Activated T-helper 1 cell treated with anti-CD3 and anti-CD28 coated beads, Interleukin-12 subunit alpha, Interleukin-12 subunit beta, Interleukin-2, Interleukin-4 antibody, amounts not matched to agents 30 ng/mL and 10 ng/mL and 1 ng/mL, durations not matched to agents 14 hours and 24 hours and 36 hours (primary cell): ENCODE measurements around the gene YKT6. TPM values are rescaled to one million over a fixed set of nuclear protein-coding genes. Genes with fewer than 3 reads are reported as not detected.

Source experiments
- DNase-seq: peaks from one replicate; pipeline ENCODE4 v3.0.0; 2021; ENCODE audit warnings: low spot score
- H3K27ac Mint-ChIP-seq: one replicate; pipeline ENCODE4 v1.8.0; 2021; ENCODE audit warnings: mild to moderate bottlenecking, mixed read lengths
- H3K27me3 Mint-ChIP-seq: one replicate; pipeline ENCODE4 v1.8.0; 2022; ENCODE audit warnings: mild to moderate bottlenecking, moderate library complexity, mixed read lengths; ENCODE audit not compliant: insufficient read depth
- H3K36me3 Mint-ChIP-seq: one replicate; pipeline ENCODE4 v1.8.0; 2021; ENCODE audit warnings: low read depth, mixed read lengths
- H3K4me1 Mint-ChIP-seq: one replicate; pipeline ENCODE4 v1.8.0; 2021; ENCODE audit warnings: low read depth, mixed read lengths
- H3K4me3 Mint-ChIP-seq: one replicate; pipeline ENCODE4 v1.8.0; 2021; ENCODE audit warnings: mild to moderate bottlenecking, moderate library complexity, mixed read lengths
- H3K9me3 Mint-ChIP-seq: one replicate; pipeline ENCODE4 v1.8.0; 2021; ENCODE audit warnings: mixed read lengths
- intact Hi-C: fragments of 100-400 bp; cut with micrococcal nuclease; formaldehyde crosslinking; loops from one replicate; pipeline ENCODE4 v1.15.1; 2024
- total RNA-seq: library from RNA; stranded (reverse); gene quantifications from 2 replicates; pipeline ENCODE4 v1.2.3, GENCODE V29; 2022

Gene YKT6
- total RNA-seq, 1 donor from 2014 or later: 92.1 TPM

DNA sequence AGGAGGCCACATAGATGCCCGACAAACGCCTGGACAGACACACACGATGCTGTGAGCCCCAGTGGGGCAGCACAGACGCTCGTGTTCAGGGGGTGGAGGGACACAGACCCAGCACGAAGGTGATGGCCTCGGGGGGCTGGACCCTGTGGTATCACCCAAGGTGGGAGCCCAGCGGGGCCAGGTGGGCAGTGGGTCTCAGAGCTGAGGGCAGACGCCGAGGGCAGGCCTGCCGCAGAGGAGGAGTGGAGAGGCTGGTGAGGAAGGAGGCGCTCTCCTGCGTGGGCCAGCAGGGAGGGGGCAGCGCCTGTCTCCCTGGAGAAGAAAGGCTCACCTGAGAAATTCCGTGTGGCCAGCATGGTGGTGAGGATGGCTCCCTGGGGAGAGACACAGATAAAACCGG lies 39.6 kb downstream of the YKT6 start:
- intact Hi-C loops: loop anchor here (5.0 kb wide), 1 partner anchor 222 kb away; no protein-coding TSS in a partner anchor
- Mint-ChIP-seq H3K4me3 (no peak overlapping the region), H3K9me3 (no peaks in the 10 kb centered on the region), H3K27ac (no peak overlapping the region), H3K27me3 (no peaks in the 10 kb centered on the region), H3K4me1 (no peaks in the 10 kb centered on the region), H3K36me3 (no peaks in the 10 kb centered on the region)
- no peak for DNase-seq

DNA sequence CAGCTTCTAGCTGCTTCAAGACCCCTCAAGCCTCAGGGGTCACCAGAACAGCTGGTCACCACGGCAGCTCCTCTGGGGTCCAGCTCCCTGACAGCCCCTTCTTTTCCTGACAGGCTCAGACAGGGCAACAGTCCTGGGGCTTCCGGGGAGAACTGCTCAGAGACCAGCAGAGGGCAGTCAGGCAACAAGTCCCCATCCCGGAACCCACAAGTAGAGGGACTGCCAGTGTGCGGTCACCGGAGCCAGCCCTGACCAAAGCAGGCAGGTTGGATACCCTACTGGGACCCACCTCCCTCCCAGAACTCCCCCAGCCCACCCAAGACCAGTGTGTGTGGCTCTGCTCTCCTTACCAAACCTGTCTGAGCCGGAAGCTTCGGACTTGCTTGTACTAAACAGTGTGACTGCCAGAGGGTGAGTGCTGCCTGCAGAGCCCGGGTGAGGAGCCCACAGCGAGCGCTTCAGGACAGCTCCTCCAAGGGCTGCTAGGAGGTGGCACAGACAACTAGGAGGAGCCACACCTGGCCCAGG lies 40.3 kb downstream of the YKT6 start:
- no peaks in the 10 kb centered on the region for H3K9me3 Mint-ChIP-seq
- no peaks in the 10 kb centered on the region for H3K4me1 Mint-ChIP-seq
- H3K27ac Mint-ChIP-seq: peak overlapping the region; percentile 4
- no peaks in the 10 kb centered on the region for H3K27me3 Mint-ChIP-seq
- peak; percentile 46 for DNase-seq
- intact Hi-C loops: loop anchor here (1.0 to 5.0 kb wide), 5 partner anchors 17 to 324 kb away; no protein-coding TSS in a partner anchor
- H3K4me3 Mint-ChIP-seq: no peak overlapping the region
- H3K36me3 Mint-ChIP-seq: no peaks in the 10 kb centered on the region

DNA sequence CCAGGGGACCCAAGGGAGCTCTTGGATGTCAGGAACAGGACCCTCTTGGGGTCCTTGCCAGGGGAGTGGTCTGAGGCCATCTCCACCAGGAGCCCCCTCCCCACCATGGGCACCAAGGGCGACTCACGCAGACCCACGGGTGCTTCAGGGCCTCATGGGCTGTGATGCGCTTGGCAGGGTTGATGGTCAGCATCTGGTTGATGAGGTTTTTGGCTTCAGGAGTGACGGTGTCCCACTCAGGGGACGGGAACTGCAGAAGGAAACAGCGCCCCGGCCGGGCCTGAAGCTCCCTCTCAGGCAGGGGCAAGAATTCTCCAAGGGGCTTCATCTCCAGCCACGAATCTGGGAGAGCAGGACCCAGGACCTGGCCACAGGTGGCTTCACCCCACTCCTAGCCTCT lies 41.3 kb downstream of the YKT6 start:
- no peak overlapping the region for H3K4me3 Mint-ChIP-seq
- no peaks in the 10 kb centered on the region for H3K4me1 Mint-ChIP-seq
- no peak overlapping the region for H3K27ac Mint-ChIP-seq
- no peaks in the 10 kb centered on the region for H3K36me3 Mint-ChIP-seq
- H3K9me3 Mint-ChIP-seq: no peaks in the 10 kb centered on the region
- no peak for DNase-seq
- no peaks in the 10 kb centered on the region for H3K27me3 Mint-ChIP-seq
- intact Hi-C loops: loop anchor here (5.0 kb wide), 1 partner anchor 220 kb away; no protein-coding TSS in a partner anchor

DNA sequence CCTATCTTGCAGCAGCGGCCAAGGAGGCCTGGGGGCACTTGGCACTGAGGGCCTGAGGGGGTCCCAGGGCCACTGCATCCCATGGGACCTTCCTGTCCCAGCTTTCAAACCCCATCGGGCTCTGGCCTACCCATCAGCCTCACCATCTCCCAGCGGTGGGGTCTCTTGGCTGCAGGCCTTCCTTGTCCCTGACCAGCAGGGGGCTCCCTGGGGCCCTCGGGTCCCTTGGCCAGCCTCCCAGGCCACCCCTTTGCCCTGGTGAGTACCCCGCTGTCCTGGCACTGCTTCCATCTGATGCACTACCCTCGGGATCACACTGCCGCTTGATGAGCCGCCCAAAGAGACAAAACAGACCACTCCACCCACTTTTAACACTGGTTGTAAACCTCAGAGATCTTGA lies 43.5 kb downstream of the YKT6 start:
- no peaks in the 10 kb centered on the region for H3K27me3 Mint-ChIP-seq
- H3K4me3 Mint-ChIP-seq: no peak overlapping the region

DNA sequence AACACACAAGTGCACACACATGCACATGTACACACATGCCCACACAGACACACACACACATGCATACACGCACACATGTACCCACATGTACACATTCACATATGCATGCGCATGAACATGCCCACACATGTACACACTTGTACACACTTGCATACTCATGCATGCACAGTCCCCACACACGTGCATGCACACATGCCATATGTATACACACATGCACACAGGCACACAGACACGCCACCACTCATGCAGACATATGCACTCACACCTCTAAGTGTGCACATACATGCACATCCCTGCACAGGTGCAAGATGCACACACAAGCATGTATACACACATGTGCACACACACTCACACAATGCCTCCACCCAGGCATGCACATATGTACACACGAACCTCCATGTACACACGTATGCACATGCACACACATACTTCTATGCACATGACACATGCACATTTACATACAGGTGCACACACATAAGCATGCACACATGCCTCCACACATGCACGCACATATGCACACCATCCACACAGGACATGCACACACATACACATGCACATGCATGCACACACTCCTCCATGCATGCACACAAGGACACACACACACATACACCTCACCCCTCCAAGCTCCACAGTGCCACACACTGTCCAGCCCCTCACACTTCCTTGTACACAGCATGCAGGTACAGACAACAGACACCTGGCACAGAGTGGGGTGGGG lies 45.8 kb downstream of the YKT6 start:
- H3K27ac Mint-ChIP-seq: no peak overlapping the region
- H3K4me3 Mint-ChIP-seq: no peak overlapping the region
- intact Hi-C loops: no loop called here
- no peak for DNase-seq
- H3K9me3 Mint-ChIP-seq: no peaks in the 10 kb centered on the region
- no peaks in the 10 kb centered on the region for H3K4me1 Mint-ChIP-seq
- H3K27me3 Mint-ChIP-seq: no peaks in the 10 kb centered on the region
- H3K36me3 Mint-ChIP-seq: no peaks in the 10 kb centered on the region

More for the DNA sequence above, 43.5 kb downstream of the YKT6 start:
- DNase-seq: no peak
- no peaks in the 10 kb centered on the region for H3K4me1 Mint-ChIP-seq
- H3K36me3 Mint-ChIP-seq: no peaks in the 10 kb centered on the region
- no peak overlapping the region for H3K27ac Mint-ChIP-seq
- intact Hi-C loops: loop anchor here (5.0 kb wide), 1 partner anchor 218 kb away; no protein-coding TSS in a partner anchor
- H3K9me3 Mint-ChIP-seq: no peaks in the 10 kb centered on the region

DNA sequence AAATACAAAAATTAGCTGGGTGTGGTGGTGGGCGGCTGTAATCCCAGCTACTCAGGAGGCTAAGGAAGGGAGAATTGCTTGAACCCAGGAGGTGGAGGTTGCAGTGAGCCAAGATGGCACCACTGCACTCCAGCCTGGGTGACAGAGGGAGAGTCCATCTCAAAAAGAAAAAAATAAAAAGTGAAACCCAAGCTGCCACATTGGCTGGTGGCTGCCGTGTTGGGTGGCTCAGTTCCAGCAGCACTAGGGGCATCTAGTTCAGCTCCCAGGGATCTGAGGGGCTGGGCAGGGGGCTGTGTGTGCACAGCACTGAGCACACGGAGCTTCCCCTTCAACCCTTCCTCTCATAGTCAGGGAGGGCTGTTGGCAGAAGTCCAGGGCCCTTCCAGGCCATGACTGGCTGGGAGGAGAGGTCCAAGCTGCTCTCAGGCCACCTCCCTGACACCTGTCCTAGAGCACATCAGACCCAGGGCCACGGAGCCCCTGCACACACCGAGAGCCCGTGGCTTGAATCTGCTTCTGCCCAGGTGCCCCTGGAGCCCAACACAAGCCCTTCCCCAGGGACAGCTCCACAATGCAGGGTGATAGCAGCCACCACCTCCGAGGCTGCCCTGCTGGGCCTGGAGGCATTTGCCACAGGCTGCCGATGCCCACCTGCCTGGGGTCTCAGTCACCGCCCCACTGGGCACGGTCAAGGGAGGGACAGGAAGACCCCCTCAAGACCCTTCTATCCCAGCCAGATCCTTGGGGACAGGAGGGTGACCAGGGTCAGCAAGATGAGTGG lies 47.3 kb downstream of the YKT6 start:
- no peak for DNase-seq
- Mint-ChIP-seq H3K9me3 (no peaks in the 10 kb centered on the region), H3K4me3 (no peak overlapping the region), H3K4me1 (no peaks in the 10 kb centered on the region), H3K27ac (no peak overlapping the region), H3K36me3 (no peaks in the 10 kb centered on the region), H3K27me3 (no peaks in the 10 kb centered on the region)
- intact Hi-C loops: no loop called here

DNA sequence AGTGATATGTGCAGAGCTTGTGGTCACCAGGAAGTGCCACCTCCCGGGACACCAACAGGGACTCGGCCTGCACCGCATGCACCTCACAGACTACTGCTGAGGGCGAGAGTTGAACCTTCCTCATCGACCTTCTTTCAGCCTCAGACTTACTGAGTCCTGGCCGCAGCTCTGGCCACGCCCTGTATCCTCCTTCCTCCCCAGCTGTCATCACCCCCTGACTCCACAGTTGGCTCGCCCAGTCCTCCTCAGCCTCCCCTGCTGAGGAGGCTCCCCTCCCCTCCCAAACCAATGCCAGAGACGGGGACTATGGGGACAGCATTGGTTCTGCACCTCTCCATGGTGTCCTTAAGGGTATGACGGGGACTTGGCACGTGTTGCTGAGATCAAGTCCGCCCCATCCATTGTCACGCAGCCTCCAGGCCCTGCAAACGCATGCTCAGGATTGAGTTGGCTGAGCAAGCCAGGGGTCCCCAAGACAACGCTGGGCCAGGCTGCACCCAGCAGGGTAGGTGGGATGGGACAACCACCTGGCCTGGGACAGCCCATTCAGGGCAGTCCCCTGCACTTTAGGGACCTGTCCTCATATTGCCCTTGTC lies 49.0 kb downstream of the YKT6 start:
- H3K36me3 Mint-ChIP-seq: no peaks in the 10 kb centered on the region
- DNase-seq: no peak
- H3K4me3 Mint-ChIP-seq: no peak overlapping the region
- no peaks in the 10 kb centered on the region for H3K4me1 Mint-ChIP-seq
- intact Hi-C loops: no loop called here
- H3K9me3 Mint-ChIP-seq: no peaks in the 10 kb centered on the region
- H3K27me3 Mint-ChIP-seq: no peaks in the 10 kb centered on the region
- H3K27ac Mint-ChIP-seq: no peak overlapping the region

DNA sequence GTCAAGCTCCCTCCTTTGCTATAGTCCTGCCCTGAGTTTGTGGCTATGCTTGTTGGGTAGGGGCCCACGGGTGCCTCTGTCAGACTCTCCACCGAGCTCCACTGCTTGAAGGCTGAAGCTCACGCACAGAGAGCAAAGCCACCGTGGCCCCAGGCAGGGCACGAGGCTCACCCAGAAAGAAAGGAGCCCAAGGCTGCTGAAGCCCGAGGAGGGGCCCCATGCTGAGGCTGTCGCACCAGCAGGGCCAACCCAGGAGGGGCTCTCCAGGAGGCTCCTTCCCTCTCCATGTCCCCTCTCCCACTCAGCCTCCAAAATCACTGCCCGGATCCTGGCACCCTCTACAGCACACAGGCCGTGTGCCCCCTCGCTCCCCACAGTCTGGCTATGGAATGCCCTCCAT lies 50.5 kb downstream of the YKT6 start:
- no peaks in the 10 kb centered on the region for H3K27me3 Mint-ChIP-seq
- H3K9me3 Mint-ChIP-seq: no peaks in the 10 kb centered on the region
- no peak overlapping the region for H3K27ac Mint-ChIP-seq
- DNase-seq: no peak
- H3K4me1 Mint-ChIP-seq: peaks cover 6% of the 10 kb centered on the region
- intact Hi-C loops: no loop called here
- H3K4me3 Mint-ChIP-seq: no peak overlapping the region
- no peaks in the 10 kb centered on the region for H3K36me3 Mint-ChIP-seq

DNA sequence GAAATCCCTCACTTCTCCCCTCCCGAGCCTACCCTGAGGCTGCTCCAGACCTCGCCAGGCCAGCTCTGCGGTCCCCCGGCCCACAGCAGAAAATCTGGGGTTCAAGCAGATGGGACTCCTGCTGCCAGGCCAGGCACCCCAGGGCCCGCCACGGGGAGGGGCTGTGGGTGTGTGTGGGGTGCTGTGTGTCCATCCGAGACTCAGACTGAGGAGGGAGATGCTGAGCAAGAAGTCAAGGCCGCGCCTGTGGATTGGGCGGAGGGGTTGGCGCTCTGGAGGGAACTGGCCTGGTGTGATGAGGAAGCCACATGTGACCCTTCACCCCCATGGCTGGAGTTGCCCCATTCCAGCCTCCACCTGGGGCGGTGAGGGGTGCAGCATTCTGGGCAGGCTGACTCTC lies 51.1 kb downstream of the YKT6 start:
- Mint-ChIP-seq H3K9me3 (no peaks in the 10 kb centered on the region), H3K27me3 (no peaks in the 10 kb centered on the region), H3K27ac (no peak overlapping the region), H3K36me3 (no peaks in the 10 kb centered on the region), H3K4me1 (peaks cover 6% of the 10 kb centered on the region), H3K4me3 (no peak overlapping the region)
- no peak for DNase-seq
- intact Hi-C loops: no loop called here

DNA sequence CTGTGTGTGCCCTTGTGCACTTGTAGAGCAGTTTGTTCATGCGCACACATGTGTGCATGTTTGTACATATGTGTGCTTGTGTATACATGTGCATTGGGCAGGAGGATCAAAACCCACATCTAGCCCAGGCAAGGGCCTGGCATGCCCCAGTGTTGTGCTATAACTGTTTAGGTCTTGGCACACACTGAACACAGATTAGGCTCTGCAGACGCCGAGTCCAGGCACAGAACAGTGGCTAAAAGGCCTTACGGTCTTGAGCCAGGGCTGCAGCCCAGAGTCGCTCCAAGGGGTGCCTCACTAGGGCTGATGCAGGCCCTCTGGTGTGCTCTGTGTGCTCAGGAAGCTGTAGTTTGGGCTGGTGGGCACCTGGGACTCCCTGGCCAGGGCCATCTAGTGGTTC lies 55.7 kb downstream of the YKT6 start:
- Mint-ChIP-seq H3K27me3 (no peaks in the 10 kb centered on the region), H3K9me3 (no peaks in the 10 kb centered on the region), H3K36me3 (no peaks in the 10 kb centered on the region), H3K4me3 (no peak overlapping the region), H3K27ac (peak overlapping the region; percentile 19), H3K4me1 (peaks cover 34% of the 10 kb centered on the region)
- intact Hi-C loops: loop anchor here (5.0 kb wide), 2 partner anchors 109 to 221 kb away; no protein-coding TSS in a partner anchor
- no peak for DNase-seq

DNA sequence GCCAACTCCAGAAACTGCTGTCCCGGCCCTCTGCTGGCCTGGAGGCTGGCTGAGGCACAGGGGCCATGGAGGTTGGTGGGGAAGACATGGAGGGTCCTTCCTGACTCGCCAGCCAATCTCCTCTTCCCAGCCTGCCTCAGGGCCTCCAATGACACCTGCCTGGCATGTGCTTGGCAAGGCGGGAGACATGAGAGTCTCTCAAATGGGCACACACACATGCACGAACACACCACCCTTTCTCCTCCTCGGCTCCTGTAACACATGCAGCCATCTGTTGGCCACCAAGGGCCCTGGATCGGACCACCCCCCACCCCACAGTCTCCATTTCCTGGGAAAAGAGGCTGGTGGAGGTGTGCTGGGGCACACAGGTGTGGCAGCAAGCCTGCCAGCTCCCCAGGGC lies 56.4 kb downstream of the YKT6 start:
- DNase-seq: no peak
- H3K9me3 Mint-ChIP-seq: no peaks in the 10 kb centered on the region
- no peak overlapping the region for H3K4me3 Mint-ChIP-seq

DNA sequence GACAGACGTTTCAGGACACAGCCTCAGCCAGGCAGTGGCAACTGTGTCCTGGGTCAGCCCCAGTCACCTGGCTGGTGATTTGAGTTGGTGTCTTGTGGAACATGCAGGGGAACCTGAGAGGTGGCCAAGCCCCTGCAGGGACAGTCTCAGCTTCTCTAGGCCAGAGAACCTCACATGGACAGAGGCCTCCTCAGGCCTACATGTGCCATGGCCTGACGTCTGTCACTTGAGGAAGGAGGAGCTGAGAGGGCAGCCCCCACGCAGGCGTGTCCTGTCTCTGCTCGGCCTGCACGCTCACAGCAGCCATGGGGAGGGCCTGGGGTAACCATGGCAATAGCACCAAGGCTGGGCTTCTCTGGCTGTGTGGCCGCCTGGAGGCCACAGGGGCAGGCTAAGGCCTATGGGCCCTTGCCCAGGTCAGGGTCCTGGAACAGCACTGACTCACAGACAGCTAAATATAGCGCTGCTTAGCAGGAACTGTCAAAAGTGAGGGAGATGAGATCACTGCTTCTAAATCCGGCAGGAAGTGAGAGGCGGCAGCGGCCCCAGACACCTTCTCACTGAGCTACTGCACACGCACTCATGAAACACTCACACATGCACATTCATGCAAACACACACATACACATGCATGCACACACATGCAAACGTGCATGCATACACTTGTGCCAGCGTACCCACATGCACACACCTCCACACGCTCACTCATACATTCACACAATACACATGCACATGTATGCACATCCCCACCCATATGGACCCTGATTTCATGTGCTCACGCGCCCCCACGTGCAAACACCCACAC lies 57.0 kb downstream of the YKT6 start:
- DNase-seq: peak; percentile 69
- Mint-ChIP-seq H3K4me3 (peak overlapping the region; percentile 56), H3K4me1 (peaks cover 34% of the 10 kb centered on the region), H3K36me3 (no peaks in the 10 kb centered on the region), H3K27ac (peak overlapping the region; percentile 78), H3K9me3 (no peaks in the 10 kb centered on the region), H3K27me3 (no peaks in the 10 kb centered on the region)
- intact Hi-C loops: loop anchor here (1.0 to 5.0 kb wide), 7 partner anchors 17 to 380 kb away; partner anchors contain the start of genes POLM and YKT6

More for the DNA sequence above, 56.4 kb downstream of the YKT6 start:
- intact Hi-C loops: loop anchor here (5.0 kb wide), 2 partner anchors 110 to 220 kb away; no protein-coding TSS in a partner anchor
- peak overlapping the region; percentile 78 for H3K27ac Mint-ChIP-seq
- no peaks in the 10 kb centered on the region for H3K27me3 Mint-ChIP-seq
- peaks cover 34% of the 10 kb centered on the region for H3K4me1 Mint-ChIP-seq
- H3K36me3 Mint-ChIP-seq: no peaks in the 10 kb centered on the region
